Activated CD4-positive, alpha-beta T cell treated with anti-CD3 and anti-CD28 coated beads, Interleukin-2, amount 10 ng/mL, durations not matched to agents 7 days and 5 days (primary cell): Measurements from ENCODE around the gene ETDA. TPM values are rescaled to one million over a fixed set of nuclear protein-coding genes. Genes with fewer than 3 reads are reported as not detected.
"Not testable (repeated sequence)": the region's sequence is repeated elsewhere in the genome, so short reads cannot be mapped to it uniquely, and the experiment has no call there.

Experiments
- CTCF ChIA-PET: fragments of 350-600 bp; sonication (Branson Sonifier 250); formaldehyde crosslinking; loops from one replicate; lab custom pipeline; 2021; ENCODE audit warnings: antibody characterized with exemption; lab: Charles Lee
- POLR2A ChIA-PET: fragments of 350-600 bp; sonication (Branson Sonifier 250); formaldehyde crosslinking; loops from one replicate; lab custom pipeline; 2021; ENCODE audit warnings: antibody characterized with exemption; lab: Charles Lee
- DNase-seq: peaks from one replicate; pipeline ENCODE4 v3.0.0-alpha.2; 2020
- H3K27ac Mint-ChIP-seq: one replicate; pipeline ENCODE4 v1.8.0; 2021; ENCODE audit warnings: mild to moderate bottlenecking, moderate library complexity, mixed read lengths
- H3K27me3 Mint-ChIP-seq: one replicate; pipeline ENCODE4 v1.8.0; 2021; ENCODE audit warnings: mixed read lengths
- H3K36me3 Mint-ChIP-seq: one replicate; pipeline ENCODE4 v1.8.0; 2021; ENCODE audit warnings: low read depth, mixed read lengths
- H3K4me1 Mint-ChIP-seq: one replicate; pipeline ENCODE4 v1.8.0; 2021; ENCODE audit warnings: mixed read lengths
- H3K4me3 Mint-ChIP-seq: one replicate; pipeline ENCODE4 v1.8.0; 2021; ENCODE audit warnings: mild to moderate bottlenecking, moderate library complexity, mixed read lengths
- H3K9me3 Mint-ChIP-seq: one replicate; pipeline ENCODE4 v1.8.0; 2021; ENCODE audit warnings: mixed read lengths
- total RNA-seq, 2 experiments: library from RNA; stranded (reverse); gene quantifications; one replicate each; pipeline ENCODE4 v1.2.3, GENCODE V29; 2021

Gene ETDA
- total RNA-seq = not detected

GRCh38 chrX:135252011-135252518, at the start of gene ETDA:
ETDA (plus strand) TSS chrX:135252061; CDS start chrX:135253277, 1,216 bp downstream.
- H3K36me3 Mint-ChIP-seq, H3K9me3 Mint-ChIP-seq, H3K4me3 Mint-ChIP-seq, H3K27me3 Mint-ChIP-seq, CTCF ChIA-PET, DNase-seq, POLR2A ChIA-PET, H3K4me1 Mint-ChIP-seq, H3K27ac Mint-ChIP-seq: not testable (repeated sequence)

GRCh38 chrX:135206427-135206826, 45.4 kb upstream of the ETDA start:
- H3K9me3 Mint-ChIP-seq, H3K36me3 Mint-ChIP-seq, H3K27ac Mint-ChIP-seq, POLR2A ChIA-PET, H3K4me3 Mint-ChIP-seq, H3K4me1 Mint-ChIP-seq, CTCF ChIA-PET: not testable (repeated sequence)
- peak; percentile 9 for DNase-seq
- H3K27me3 Mint-ChIP-seq = peaks cover 30% of the 10 kb centered on the region

- ChIA-PET CTCF (no interaction called here), POLR2A (no interaction called here)
- Mint-ChIP-seq H3K4me1 (peaks cover 17% of the 10 kb centered on the region), H3K27ac (no peak overlapping the region), H3K4me3 (no peak overlapping the region), H3K9me3 (peaks cover 3% of the 10 kb centered on the region), H3K36me3 (no peaks in the 10 kb centered on the region), H3K27me3 (peaks cover 3% of the 10 kb centered on the region)
- DNase-seq = peak; percentile 49
These were observed 38.5 kb upstream of the ETDA start for GRCh38 chrX:135213200-135213844.

- CTCF ChIA-PET, H3K27me3 Mint-ChIP-seq, H3K36me3 Mint-ChIP-seq, H3K9me3 Mint-ChIP-seq, DNase-seq, H3K27ac Mint-ChIP-seq, H3K4me1 Mint-ChIP-seq, POLR2A ChIA-PET, H3K4me3 Mint-ChIP-seq: not testable (repeated sequence)
These were observed 5.9 kb upstream of the ETDA start for GRCh38 chrX:135245989-135246388.

GRCh38 chrX:135256087-135256684, 4.3 kb downstream of the ETDA start:
- H3K9me3 Mint-ChIP-seq, POLR2A ChIA-PET, DNase-seq, H3K27me3 Mint-ChIP-seq, H3K36me3 Mint-ChIP-seq, H3K27ac Mint-ChIP-seq, CTCF ChIA-PET, H3K4me1 Mint-ChIP-seq, H3K4me3 Mint-ChIP-seq: not testable (repeated sequence)

- Mint-ChIP-seq H3K36me3 (no peaks in the 10 kb centered on the region), H3K27ac (no peak overlapping the region), H3K9me3 (no peaks in the 10 kb centered on the region), H3K4me1 (no peaks in the 10 kb centered on the region), H3K4me3 (no peak overlapping the region), H3K27me3 (peaks cover 3% of the 10 kb centered on the region)
- DNase-seq = no peak
- ChIA-PET CTCF (interaction anchor here (0.5 kb wide), 1 partner anchor 12 kb away, joined by 5 read pairs; no protein-coding TSS in a partner anchor), POLR2A (no interaction called here)
These were observed 5.1 kb downstream of the ETDA start for GRCh38 chrX:135256923-135257322.

GRCh38 chrX:135257469-135257868, 5.6 kb downstream of the ETDA start:
- DNase-seq = no peak
- ChIA-PET CTCF (no interaction called here), POLR2A (no interaction called here)
- no peak overlapping the region for H3K4me3 Mint-ChIP-seq
- H3K36me3 Mint-ChIP-seq = no peaks in the 10 kb centered on the region
- no peak overlapping the region for H3K27ac Mint-ChIP-seq
- no peaks in the 10 kb centered on the region for H3K9me3 Mint-ChIP-seq
- no peaks in the 10 kb centered on the region for H3K4me1 Mint-ChIP-seq
- peaks cover 3% of the 10 kb centered on the region for H3K27me3 Mint-ChIP-seq

GRCh38 chrX:135260976-135261375, 9.1 kb downstream of the ETDA start:
- POLR2A ChIA-PET, H3K9me3 Mint-ChIP-seq, H3K4me3 Mint-ChIP-seq, H3K4me1 Mint-ChIP-seq, H3K27me3 Mint-ChIP-seq, H3K36me3 Mint-ChIP-seq, DNase-seq, CTCF ChIA-PET, H3K27ac Mint-ChIP-seq: not testable (repeated sequence)

GRCh38 chrX:135263376-135263775, 11.5 kb downstream of the ETDA start:
- H3K4me3 Mint-ChIP-seq, POLR2A ChIA-PET, DNase-seq, H3K9me3 Mint-ChIP-seq, H3K4me1 Mint-ChIP-seq, H3K36me3 Mint-ChIP-seq, CTCF ChIA-PET, H3K27ac Mint-ChIP-seq: not testable (repeated sequence)
- peaks cover 11% of the 10 kb centered on the region for H3K27me3 Mint-ChIP-seq

GRCh38 chrX:135264206-135264605, 12.3 kb downstream of the ETDA start:
- no peaks in the 10 kb centered on the region for H3K4me1 Mint-ChIP-seq
- H3K9me3 Mint-ChIP-seq = peaks cover 6% of the 10 kb centered on the region

GRCh38 chrX:135273162-135273561, 21.3 kb downstream of the ETDA start:
- Mint-ChIP-seq H3K4me3 (no peak overlapping the region), H3K27me3 (no peaks in the 10 kb centered on the region), H3K27ac (no peak overlapping the region), H3K36me3 (peaks cover 1% of the 10 kb centered on the region), H3K9me3 (peaks cover 17% of the 10 kb centered on the region), H3K4me1 (peaks cover 3% of the 10 kb centered on the region)
- ChIA-PET POLR2A (no interaction called here), CTCF (no interaction called here)
- DNase-seq = no peak

More at GRCh38 chrX:135264206-135264605, 12.3 kb downstream of the ETDA start:
- Mint-ChIP-seq H3K36me3 (peaks cover 1% of the 10 kb centered on the region), H3K4me3 (no peak overlapping the region), H3K27ac (no peak overlapping the region), H3K27me3 (peaks cover 11% of the 10 kb centered on the region)
- CTCF ChIA-PET = no interaction called here
- POLR2A ChIA-PET = no interaction called here
- DNase-seq = no peak

- Mint-ChIP-seq H3K9me3 (peaks cover 31% of the 10 kb centered on the region), H3K36me3 (peaks cover 1% of the 10 kb centered on the region), H3K4me1 (peaks cover 3% of the 10 kb centered on the region), H3K27me3 (no peaks in the 10 kb centered on the region), H3K27ac (no peak overlapping the region), H3K4me3 (no peak overlapping the region)
- POLR2A ChIA-PET = no interaction called here
- DNase-seq = no peak
- CTCF ChIA-PET = no interaction called here
These were observed 24.1 kb downstream of the ETDA start for GRCh38 chrX:135275973-135276372.

- CTCF ChIA-PET = interaction anchor here (1.5 kb wide), 1 partner anchor 8 kb away, joined by 4 read pairs; no protein-coding TSS in a partner anchor
- H3K9me3 Mint-ChIP-seq = peaks cover 32% of the 10 kb centered on the region
- no peak overlapping the region for H3K27ac Mint-ChIP-seq
- H3K27me3 Mint-ChIP-seq = no peaks in the 10 kb centered on the region
- peaks cover 34% of the 10 kb centered on the region for H3K36me3 Mint-ChIP-seq
- DNase-seq = no peak
- no peak overlapping the region for H3K4me3 Mint-ChIP-seq
- H3K4me1 Mint-ChIP-seq = no peaks in the 10 kb centered on the region
- POLR2A ChIA-PET = no interaction called here
These were observed 35.5 kb downstream of the ETDA start for GRCh38 chrX:135287266-135287823.
